Suprapubic skin (tissue), 3 donors: Measurements from ENCODE around the gene TMEM150B.

ENCODE experiments used
- CTCF ChIP-seq, 2 donors: fragments of 200-600 bp in 1 of 2; fragments of 450-650 bp in 1 of 2; sonication (generic) in 1 of 2; IDR thresholded peaks; one replicate each; pipeline ENCODE4 v1.5.1; 2016 to 2019; ENCODE audit warnings: antibody characterized with exemption in 2 of 2, mild to moderate bottlenecking in 1 of 2, moderate library complexity in 1 of 2
- POLR2A ChIP-seq, 2 donors: fragments of 450-650 bp; IDR thresholded peaks; one replicate each; pipeline ENCODE4 v1.6.1; 2017; ENCODE audit warnings: antibody characterized with exemption in 2 of 2, mild to moderate bottlenecking in 2 of 2, moderate library complexity in 2 of 2

- TF ChIP-seq CTCF (IDR thresholded peaks at IDR 0.05) (no peak), POLR2A (IDR thresholded peaks at IDR 0.05) (no peak)
Observed at GRCh38 chr19:55348317-55349034, 23.3 kb upstream of the TMEM150B start.
